ENCODE measurements around the gene CCSER1.
A peak's percentile ranks its signal among the peaks of the same experiment; 100 is the strongest.

Gene CCSER1

GRCh38 chr4:90127223-90127705, at the start of gene CCSER1:
Gene CCSER1, plus strand, starts transcription at chr4:90127394.
- peak; percentile 64 to 78 for DNase-seq

GRCh38 chr4:90078440-90078839, 48.8 kb upstream of the CCSER1 start:
- no peak for DNase-seq

GRCh38 chr4:90080116-90080515, 47.1 kb upstream of the CCSER1 start:
- no peak for DNase-seq

- DNase-seq, result no peak
Measured at GRCh38 chr4:90081432-90082144, 45.6 kb upstream of the CCSER1 start.

GRCh38 chr4:90082449-90082848, 44.7 kb upstream of the CCSER1 start:
- DNase-seq, result no peak

- DNase-seq, result no peak
Measured at GRCh38 chr4:90084277-90084966, 42.8 kb upstream of the CCSER1 start.

- DNase-seq, result no peak
Measured at GRCh38 chr4:90084967-90085295, 42.3 kb upstream of the CCSER1 start.

GRCh38 chr4:90093526-90093925, 33.7 kb upstream of the CCSER1 start:
- DNase-seq, result no peak

- no peak for DNase-seq
Measured at GRCh38 chr4:90095000-90095399, 32.2 kb upstream of the CCSER1 start.

- peak in 1 of 2 donors; percentile 27 for DNase-seq
Measured at GRCh38 chr4:90099812-90100211, 27.4 kb upstream of the CCSER1 start.

- DNase-seq, result no peak
Measured at GRCh38 chr4:90103991-90104390, 23.2 kb upstream of the CCSER1 start.

GRCh38 chr4:90105274-90105673, 21.9 kb upstream of the CCSER1 start:
- DNase-seq, result no peak

- no peak for DNase-seq
Measured at GRCh38 chr4:90112715-90113114, 14.5 kb upstream of the CCSER1 start.

- no peak for DNase-seq
Measured at GRCh38 chr4:90113881-90114457, 13.2 kb upstream of the CCSER1 start.

- no peak for DNase-seq
Measured at GRCh38 chr4:90118527-90119195, 8.5 kb upstream of the CCSER1 start.

GRCh38 chr4:90120037-90120436, 7.2 kb upstream of the CCSER1 start:
- no peak for DNase-seq

- no peak for DNase-seq
Measured at GRCh38 chr4:90120815-90121214, 6.4 kb upstream of the CCSER1 start.

- no peak for DNase-seq
Measured at GRCh38 chr4:90121676-90122354, 5.4 kb upstream of the CCSER1 start.

GRCh38 chr4:90122355-90122748, 4.8 kb upstream of the CCSER1 start:
- DNase-seq, result no peak

- no peak for DNase-seq
Measured at GRCh38 chr4:90124276-90124675, 2.9 kb upstream of the CCSER1 start.

GRCh38 chr4:90126805-90127204, 389 bp upstream of the CCSER1 start:
- DNase-seq, result no peak

- peak in 1 of 2 donors; percentile 3 for DNase-seq
Measured at GRCh38 chr4:90127706-90128345, 632 bp downstream of the CCSER1 start.
